ENCODE data around the gene GTF2H2C. TPM values are rescaled to one million over a fixed set of nuclear protein-coding genes. Genes with fewer than 3 reads are reported as not detected.

GTF2H2C gene
- total and polyA plus RNA-seq, 2 of the 8 experiments (the other 6 are each of a cell fraction or from before 2014, with no cell fraction given) = 20.8 to 45.1 TPM

DNA sequence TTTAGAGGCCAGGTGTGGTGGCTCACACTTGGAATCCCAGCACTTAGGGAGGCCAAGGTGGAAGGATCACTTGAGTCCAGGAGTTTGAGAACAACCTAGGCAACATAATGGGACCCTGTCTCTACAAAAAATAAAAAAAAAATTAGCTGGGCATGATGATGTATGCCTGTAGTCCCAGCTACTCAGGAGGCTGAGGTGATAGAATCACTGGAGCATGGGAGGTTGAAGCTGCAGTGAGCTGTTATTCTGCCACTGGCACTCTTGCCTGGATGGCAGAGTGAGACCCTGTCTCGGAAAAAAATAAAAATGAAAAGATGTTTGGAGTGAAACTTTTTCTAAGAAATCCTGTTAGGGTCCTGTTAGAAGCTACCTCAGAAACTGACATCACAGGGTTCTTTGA, 43.2 kb upstream of the GTF2H2C start (continued):
- TF ChIP-seq, protein P1, sequence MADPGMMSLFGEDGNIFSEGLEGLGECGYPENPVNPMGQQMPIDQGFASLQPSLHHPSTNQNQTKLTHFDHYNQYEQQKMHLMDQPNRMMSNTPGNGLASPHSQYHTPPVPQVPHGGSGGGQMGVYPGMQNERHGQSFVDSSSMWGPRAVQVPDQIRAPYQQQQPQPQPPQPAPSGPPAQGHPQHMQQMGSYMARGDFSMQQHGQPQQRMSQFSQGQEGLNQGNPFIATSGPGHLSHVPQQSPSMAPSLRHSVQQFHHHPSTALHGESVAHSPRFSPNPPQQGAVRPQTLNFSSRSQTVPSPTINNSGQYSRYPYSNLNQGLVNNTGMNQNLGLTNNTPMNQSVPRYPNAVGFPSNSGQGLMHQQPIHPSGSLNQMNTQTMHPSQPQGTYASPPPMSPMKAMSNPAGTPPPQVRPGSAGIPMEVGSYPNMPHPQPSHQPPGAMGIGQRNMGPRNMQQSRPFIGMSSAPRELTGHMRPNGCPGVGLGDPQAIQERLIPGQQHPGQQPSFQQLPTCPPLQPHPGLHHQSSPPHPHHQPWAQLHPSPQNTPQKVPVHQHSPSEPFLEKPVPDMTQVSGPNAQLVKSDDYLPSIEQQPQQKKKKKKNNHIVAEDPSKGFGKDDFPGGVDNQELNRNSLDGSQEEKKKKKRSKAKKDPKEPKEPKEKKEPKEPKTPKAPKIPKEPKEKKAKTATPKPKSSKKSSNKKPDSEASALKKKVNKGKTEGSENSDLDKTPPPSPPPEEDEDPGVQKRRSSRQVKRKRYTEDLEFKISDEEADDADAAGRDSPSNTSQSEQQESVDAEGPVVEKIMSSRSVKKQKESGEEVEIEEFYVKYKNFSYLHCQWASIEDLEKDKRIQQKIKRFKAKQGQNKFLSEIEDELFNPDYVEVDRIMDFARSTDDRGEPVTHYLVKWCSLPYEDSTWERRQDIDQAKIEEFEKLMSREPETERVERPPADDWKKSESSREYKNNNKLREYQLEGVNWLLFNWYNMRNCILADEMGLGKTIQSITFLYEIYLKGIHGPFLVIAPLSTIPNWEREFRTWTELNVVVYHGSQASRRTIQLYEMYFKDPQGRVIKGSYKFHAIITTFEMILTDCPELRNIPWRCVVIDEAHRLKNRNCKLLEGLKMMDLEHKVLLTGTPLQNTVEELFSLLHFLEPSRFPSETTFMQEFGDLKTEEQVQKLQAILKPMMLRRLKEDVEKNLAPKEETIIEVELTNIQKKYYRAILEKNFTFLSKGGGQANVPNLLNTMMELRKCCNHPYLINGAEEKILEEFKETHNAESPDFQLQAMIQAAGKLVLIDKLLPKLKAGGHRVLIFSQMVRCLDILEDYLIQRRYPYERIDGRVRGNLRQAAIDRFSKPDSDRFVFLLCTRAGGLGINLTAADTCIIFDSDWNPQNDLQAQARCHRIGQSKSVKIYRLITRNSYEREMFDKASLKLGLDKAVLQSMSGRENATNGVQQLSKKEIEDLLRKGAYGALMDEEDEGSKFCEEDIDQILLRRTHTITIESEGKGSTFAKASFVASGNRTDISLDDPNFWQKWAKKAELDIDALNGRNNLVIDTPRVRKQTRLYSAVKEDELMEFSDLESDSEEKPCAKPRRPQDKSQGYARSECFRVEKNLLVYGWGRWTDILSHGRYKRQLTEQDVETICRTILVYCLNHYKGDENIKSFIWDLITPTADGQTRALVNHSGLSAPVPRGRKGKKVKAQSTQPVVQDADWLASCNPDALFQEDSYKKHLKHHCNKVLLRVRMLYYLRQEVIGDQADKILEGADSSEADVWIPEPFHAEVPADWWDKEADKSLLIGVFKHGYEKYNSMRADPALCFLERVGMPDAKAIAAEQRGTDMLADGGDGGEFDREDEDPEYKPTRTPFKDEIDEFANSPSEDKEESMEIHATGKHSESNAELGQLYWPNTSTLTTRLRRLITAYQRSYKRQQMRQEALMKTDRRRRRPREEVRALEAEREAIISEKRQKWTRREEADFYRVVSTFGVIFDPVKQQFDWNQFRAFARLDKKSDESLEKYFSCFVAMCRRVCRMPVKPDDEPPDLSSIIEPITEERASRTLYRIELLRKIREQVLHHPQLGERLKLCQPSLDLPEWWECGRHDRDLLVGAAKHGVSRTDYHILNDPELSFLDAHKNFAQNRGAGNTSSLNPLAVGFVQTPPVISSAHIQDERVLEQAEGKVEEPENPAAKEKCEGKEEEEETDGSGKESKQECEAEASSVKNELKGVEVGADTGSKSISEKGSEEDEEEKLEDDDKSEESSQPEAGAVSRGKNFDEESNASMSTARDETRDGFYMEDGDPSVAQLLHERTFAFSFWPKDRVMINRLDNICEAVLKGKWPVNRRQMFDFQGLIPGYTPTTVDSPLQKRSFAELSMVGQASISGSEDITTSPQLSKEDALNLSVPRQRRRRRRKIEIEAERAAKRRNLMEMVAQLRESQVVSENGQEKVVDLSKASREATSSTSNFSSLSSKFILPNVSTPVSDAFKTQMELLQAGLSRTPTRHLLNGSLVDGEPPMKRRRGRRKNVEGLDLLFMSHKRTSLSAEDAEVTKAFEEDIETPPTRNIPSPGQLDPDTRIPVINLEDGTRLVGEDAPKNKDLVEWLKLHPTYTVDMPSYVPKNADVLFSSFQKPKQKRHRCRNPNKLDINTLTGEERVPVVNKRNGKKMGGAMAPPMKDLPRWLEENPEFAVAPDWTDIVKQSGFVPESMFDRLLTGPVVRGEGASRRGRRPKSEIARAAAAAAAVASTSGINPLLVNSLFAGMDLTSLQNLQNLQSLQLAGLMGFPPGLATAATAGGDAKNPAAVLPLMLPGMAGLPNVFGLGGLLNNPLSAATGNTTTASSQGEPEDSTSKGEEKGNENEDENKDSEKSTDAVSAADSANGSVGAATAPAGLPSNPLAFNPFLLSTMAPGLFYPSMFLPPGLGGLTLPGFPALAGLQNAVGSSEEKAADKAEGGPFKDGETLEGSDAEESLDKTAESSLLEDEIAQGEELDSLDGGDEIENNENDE (IDR thresholded peaks at IDR 0.05; ENCODE audit: insufficient replicate concordance, low read length) = no peak
- no peak for TF ChIP-seq SAP30 (IDR thresholded peaks at IDR 0.05; ENCODE audit: insufficient read depth, insufficient replicate concordance, low read length)
- TF ChIP-seq TBP (IDR thresholded peaks at IDR 0.05; ENCODE audit: low read depth, low read length) = no peak
- no peak for TF ChIP-seq TCF12 (IDR thresholded peaks at IDR 0.05; ENCODE audit: low read depth, low read length)
- no peak for TF ChIP-seq TEAD4 (IDR thresholded peaks at IDR 0.05; ENCODE audit: low read depth, low read length)
- no peak for TF ChIP-seq RNF2 (IDR thresholded peaks at IDR 0.05; ENCODE audit: borderline replicate concordance, low read depth, low read length, missing control alignments, poor library complexity, severe bottlenecking)
- no peak for TF ChIP-seq POU5F1 (IDR thresholded peaks at IDR 0.05; ENCODE audit: low read depth, low read length)
- no peak for TF ChIP-seq BACH1 (IDR thresholded peaks at IDR 0.05; ENCODE audit: low read length)
